Osteoblast (primary cell): Measurements from ENCODE around the gene STK32A. TPM values are rescaled to one million over a fixed set of nuclear protein-coding genes. Genes with fewer than 3 reads are reported as not detected.
"Not testable (repeated sequence)": the region's sequence is repeated elsewhere in the genome, so short reads cannot be mapped to it uniquely, and the experiment has no call there.

Source experiments
- DNase-seq: peaks from one replicate; pipeline ENCODE4 v3.0.0; 2011; ENCODE audit warnings: low spot score, mixed read lengths; ENCODE audit not compliant: insufficient read length; ENCODE audit errors: missing footprints
- H2AFZ ChIP-seq: 2 replicates; pipeline ENCODE4 v1.6.0; 2011; ENCODE audit warnings: mild to moderate bottlenecking, low read length
- H3K27ac ChIP-seq: 2 replicates; pipeline ENCODE4 v1.5.1; 2011; ENCODE audit warnings: mild to moderate bottlenecking, low read depth, low read length, moderate library complexity
- H3K27me3 ChIP-seq: 2 replicates; pipeline ENCODE4 v1.6.0; 2012; ENCODE audit warnings: mild to moderate bottlenecking, control low read depth, inconsistent platforms, low read length, moderate library complexity; ENCODE audit not compliant: insufficient read depth
- H3K36me3 ChIP-seq: 2 replicates; pipeline ENCODE4 v1.5.1; 2011; ENCODE audit warnings: mild to moderate bottlenecking, low read length, control low read depth, moderate library complexity; ENCODE audit not compliant: insufficient read depth
- H3K4me1 ChIP-seq: 2 replicates; pipeline ENCODE4 v1.5.1; 2011; ENCODE audit warnings: mild to moderate bottlenecking, low read length, control low read depth, moderate library complexity; ENCODE audit not compliant: insufficient read depth
- H3K4me2 ChIP-seq: 2 replicates; pipeline ENCODE4 v1.6.0; 2011; ENCODE audit warnings: mild to moderate bottlenecking, low read length; ENCODE audit not compliant: insufficient read depth
- H3K4me3 ChIP-seq: fragments of 200-600 bp; sonication (generic); 3 replicates; pipeline ENCODE4 v1.5.1; 2012; ENCODE audit warnings: mild to moderate bottlenecking, low read length, inconsistent platforms; ENCODE audit not compliant: insufficient read depth
- H3K79me2 ChIP-seq: 2 replicates; pipeline ENCODE4 v1.6.0; 2012; ENCODE audit warnings: mild to moderate bottlenecking, low read length, control low read depth, inconsistent platforms; ENCODE audit not compliant: insufficient read depth
- H3K9me3 ChIP-seq: 2 replicates; pipeline ENCODE4 v1.5.1; 2011; ENCODE audit warnings: low read depth, low read length, control low read depth
- H4K20me1 ChIP-seq: 2 replicates; pipeline ENCODE4 v1.6.0; 2012; ENCODE audit warnings: mild to moderate bottlenecking, low read length, control low read depth; ENCODE audit not compliant: insufficient read depth
- total RNA-seq: library from RNA; depleted of rRNA; stranded (reverse); fragments of >200 nt; gene quantifications from 2 replicates; pipeline ENCODE4 v1.2.3, GENCODE V29; 2012
- TF ChIP-seq, protein P1 (sequence below): IDR thresholded peaks from 2 replicates; pipeline ENCODE4 v1.5.1; 2011; ENCODE audit warnings: mild to moderate bottlenecking, low read depth, low read length, moderate library complexity; ENCODE audit errors: extremely low read depth

The STK32A gene
- total RNA-seq, 1 donor: 1.8 TPM

GRCh38 chr5:147359581-147359980 is 124.8 kb downstream of the STK32A start:
- Histone ChIP-seq H3K79me2 (no peaks in the 10 kb centered on the region), H3K4me3 (no peak overlapping the region), H3K36me3 (no peaks in the 10 kb centered on the region), H4K20me1 (no peaks in the 10 kb centered on the region), H3K4me2 (no peak overlapping the region), H3K9me3 (no peaks in the 10 kb centered on the region), H2AFZ (no peak overlapping the region), H3K27me3 (no peaks in the 10 kb centered on the region), H3K27ac (no peak overlapping the region), H3K4me1 (no peaks in the 10 kb centered on the region)
- TF ChIP-seq, protein P1, sequence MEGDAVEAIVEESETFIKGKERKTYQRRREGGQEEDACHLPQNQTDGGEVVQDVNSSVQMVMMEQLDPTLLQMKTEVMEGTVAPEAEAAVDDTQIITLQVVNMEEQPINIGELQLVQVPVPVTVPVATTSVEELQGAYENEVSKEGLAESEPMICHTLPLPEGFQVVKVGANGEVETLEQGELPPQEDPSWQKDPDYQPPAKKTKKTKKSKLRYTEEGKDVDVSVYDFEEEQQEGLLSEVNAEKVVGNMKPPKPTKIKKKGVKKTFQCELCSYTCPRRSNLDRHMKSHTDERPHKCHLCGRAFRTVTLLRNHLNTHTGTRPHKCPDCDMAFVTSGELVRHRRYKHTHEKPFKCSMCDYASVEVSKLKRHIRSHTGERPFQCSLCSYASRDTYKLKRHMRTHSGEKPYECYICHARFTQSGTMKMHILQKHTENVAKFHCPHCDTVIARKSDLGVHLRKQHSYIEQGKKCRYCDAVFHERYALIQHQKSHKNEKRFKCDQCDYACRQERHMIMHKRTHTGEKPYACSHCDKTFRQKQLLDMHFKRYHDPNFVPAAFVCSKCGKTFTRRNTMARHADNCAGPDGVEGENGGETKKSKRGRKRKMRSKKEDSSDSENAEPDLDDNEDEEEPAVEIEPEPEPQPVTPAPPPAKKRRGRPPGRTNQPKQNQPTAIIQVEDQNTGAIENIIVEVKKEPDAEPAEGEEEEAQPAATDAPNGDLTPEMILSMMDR: no peak
- no peak for DNase-seq

DNA sequence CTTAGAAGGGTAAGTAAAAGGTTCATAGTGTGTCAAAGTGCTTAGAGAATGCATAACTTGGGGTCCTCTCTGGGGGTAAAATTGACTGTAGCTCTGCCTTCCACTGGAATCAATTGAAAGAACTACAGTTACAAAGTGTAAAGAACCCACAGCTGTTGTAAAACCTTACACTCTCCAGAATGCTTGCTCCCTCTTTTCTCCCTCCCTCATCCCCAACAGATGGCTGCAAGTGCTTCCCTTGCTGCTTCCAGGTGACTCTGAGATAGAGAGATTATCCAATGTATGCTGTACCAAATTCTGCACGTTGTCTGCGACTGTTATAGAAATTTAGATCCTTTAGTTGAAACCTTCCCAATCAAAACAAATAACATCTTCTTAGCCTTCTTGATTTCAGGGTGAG is 126.0 kb downstream of the STK32A start:
- no peak for DNase-seq
- no peaks in the 10 kb centered on the region for H3K27me3 ChIP-seq
- no peak overlapping the region for H3K27ac ChIP-seq
- H3K79me2 ChIP-seq: no peaks in the 10 kb centered on the region
- no peaks in the 10 kb centered on the region for H3K4me1 ChIP-seq
- H3K4me2 ChIP-seq: no peak overlapping the region
- no peak overlapping the region for H3K4me3 ChIP-seq
- no peaks in the 10 kb centered on the region for H4K20me1 ChIP-seq
- no peaks in the 10 kb centered on the region for H3K36me3 ChIP-seq
- H2AFZ ChIP-seq: no peak overlapping the region
- TF ChIP-seq, protein P1: no peak
- no peaks in the 10 kb centered on the region for H3K9me3 ChIP-seq

DNA sequence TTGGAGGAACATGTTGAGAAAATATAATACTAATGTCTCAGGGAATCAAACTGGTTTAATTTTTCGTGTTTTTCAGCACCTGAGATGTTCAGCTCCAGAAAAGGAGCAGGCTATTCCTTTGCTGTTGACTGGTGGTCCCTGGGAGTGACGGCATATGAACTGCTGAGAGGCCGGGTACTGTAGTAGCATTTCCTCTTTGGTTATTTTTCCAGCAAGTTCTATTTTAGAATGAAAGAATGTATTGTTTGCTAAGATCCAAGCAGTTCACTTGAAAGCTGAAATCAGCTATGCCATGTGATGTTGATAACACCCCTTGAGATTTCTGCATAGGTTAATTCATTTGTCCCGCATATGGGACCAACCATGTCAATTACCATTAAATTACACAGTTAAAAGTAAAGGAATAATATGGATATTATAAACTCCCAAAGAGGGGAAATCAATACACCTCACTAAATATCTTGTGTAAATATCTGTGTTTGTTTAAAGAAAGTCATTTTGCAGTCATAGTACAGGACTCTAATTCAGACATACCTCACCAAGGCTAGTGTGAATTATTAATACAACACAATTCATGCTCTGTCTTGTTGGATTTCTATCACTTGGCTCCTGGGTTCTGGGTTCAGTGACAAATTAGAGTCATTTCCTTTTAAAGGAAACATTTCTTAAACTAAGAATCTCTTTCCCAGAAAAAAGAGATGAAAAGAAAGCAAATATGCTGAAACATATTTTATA is 126.8 kb downstream of the STK32A start:
- no peak overlapping the region for H3K27ac ChIP-seq
- H3K4me1 ChIP-seq: no peaks in the 10 kb centered on the region
- no peaks in the 10 kb centered on the region for H3K36me3 ChIP-seq
- no peak overlapping the region for H2AFZ ChIP-seq
- H3K4me2 ChIP-seq: no peak overlapping the region
- no peak for DNase-seq
- H3K4me3 ChIP-seq: no peak overlapping the region
- H4K20me1 ChIP-seq: no peaks in the 10 kb centered on the region
- no peaks in the 10 kb centered on the region for H3K9me3 ChIP-seq
- no peaks in the 10 kb centered on the region for H3K79me2 ChIP-seq
- TF ChIP-seq, protein P1: no peak
- H3K27me3 ChIP-seq: no peaks in the 10 kb centered on the region

DNA sequence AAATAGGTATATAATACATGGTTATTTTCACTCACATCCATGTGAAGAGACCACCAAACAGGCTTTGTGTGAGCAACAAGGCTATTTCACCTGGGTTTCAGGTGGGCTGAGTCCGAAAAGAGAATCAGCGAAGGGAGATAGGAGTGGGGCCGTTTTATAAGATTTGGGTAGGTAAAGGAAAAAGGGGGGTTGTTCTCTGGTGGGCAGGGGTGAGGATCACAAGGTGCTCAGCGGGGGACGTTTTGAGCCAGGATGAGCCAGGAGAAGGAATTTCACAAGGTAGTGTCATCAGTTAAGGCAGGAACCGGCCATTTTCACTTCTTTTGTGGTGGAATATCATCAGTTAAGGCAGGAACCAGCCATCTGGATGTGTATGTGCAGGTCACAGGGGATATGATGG is 132.6 kb downstream of the STK32A start:
- peaks cover 12% of the 10 kb centered on the region for H3K4me1 ChIP-seq
- H4K20me1 ChIP-seq, H2AFZ ChIP-seq, H3K4me2 ChIP-seq, H3K79me2 ChIP-seq, H3K4me3 ChIP-seq, H3K36me3 ChIP-seq, DNase-seq, H3K9me3 ChIP-seq, H3K27me3 ChIP-seq, H3K27ac ChIP-seq: not testable (repeated sequence)
